ENCODE data around the gene ACTR8. TPM values are rescaled to one million over a fixed set of nuclear protein-coding genes. Genes with fewer than 3 reads are reported as not detected.

ACTR8 gene
- total and polyA plus RNA-seq, 2 of the 13 experiments (the other 11 are each of a cell fraction or from before 2014, with no cell fraction given), result 15.5 to 29.0 TPM

DNA sequence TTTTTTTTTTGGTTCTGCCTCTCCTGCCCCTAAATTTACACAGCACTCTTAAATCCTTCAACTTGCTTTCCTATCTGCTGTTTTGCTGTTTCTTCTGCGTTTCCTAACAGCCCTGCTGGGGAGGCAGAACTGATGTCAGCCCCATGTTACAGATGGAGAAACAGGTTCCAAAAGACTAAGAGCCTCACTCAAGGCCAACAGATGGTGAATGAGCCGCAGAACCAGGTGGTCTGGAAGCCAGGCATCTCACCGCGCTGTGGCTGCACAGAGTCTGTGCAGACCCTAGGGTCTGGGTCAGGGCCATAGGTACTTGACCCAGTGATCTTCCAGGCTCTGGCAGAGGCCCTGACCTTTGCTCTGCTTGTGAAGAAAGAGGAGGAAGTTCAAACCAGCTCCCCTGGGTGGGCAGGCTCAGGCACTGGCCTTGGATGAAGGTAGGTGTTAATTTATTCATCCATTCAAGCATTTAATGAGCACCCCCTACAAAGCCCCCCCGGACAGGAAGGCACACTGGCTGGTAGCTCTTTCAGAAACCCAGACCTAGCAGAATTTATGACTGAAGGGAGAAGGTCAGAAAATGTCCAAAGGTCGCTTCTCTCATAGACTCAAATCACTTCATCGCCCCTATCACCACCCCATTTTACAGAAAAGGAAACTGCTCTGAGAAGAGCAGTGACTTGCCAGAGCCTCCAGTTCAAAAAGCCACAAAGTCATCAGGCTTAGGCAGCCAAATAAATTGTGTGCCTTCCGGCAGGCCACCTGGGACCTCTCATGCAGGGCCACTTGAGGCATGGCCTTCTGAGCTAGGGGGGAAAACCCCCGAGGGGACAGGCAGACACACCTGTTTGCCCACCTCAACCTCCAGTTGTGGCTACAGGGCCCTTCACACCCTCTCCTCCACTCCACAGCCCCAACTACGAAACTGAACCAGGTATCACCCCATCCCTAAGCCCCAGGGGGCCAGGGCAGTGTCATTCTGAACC, 38.5 kb downstream of the ACTR8 start (continued):
- no peak for TF ChIP-seq ARHGAP35 (CRISPR knock-in tag; IDR thresholded peaks at IDR 0.05; ENCODE audit: borderline replicate concordance)
- TF ChIP-seq ZNF292 (CRISPR knock-in tag; IDR thresholded peaks at IDR 0.05; ENCODE audit: borderline replicate concordance, low read depth), result no peak
- TF ChIP-seq, protein P1, sequence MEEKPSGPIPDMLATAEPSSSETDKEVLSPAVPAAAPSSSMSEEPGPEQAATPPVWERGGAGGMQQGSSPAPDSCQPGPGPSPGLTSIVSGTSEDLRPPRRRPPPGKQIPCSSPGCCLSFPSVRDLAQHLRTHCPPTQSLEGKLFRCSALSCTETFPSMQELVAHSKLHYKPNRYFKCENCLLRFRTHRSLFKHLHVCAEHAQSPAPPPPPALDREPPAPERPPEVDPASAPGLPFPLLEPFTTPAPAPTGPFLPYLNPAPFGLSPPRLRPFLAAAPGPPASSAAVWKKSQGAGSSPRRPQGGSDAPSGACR (CRISPR knock-in tag; IDR thresholded peaks at IDR 0.05), result no peak; the same call in 1 of the 2 replicates
- TF ChIP-seq TBL1XR1 (IDR thresholded peaks at IDR 0.05; ENCODE audit: borderline replicate concordance, low read length, partially characterized antibody), result no peak
- TF ChIP-seq HOXA5 (CRISPR knock-in tag; IDR thresholded peaks at IDR 0.05), result no peak; the same call in 1 of the 2 replicates
- no peak for TF ChIP-seq ZNF792 (CRISPR knock-in tag; IDR thresholded peaks at IDR 0.05)
- no peak for TF ChIP-seq ZNF17 (CRISPR knock-in tag; IDR thresholded peaks at IDR 0.05)
- TF ChIP-seq NCOR1 (IDR thresholded peaks at IDR 0.05; ENCODE audit: borderline replicate concordance, low read length), result peak; percentile 91
- no peak for TF ChIP-seq JUN (CRISPR knock-in tag; IDR thresholded peaks at IDR 0.05)
- TF ChIP-seq ZNF3 (CRISPR knock-in tag; IDR thresholded peaks at IDR 0.05), result no peak
- no peak for TF ChIP-seq ZNF737 (CRISPR knock-in tag; IDR thresholded peaks at IDR 0.05; ENCODE audit: borderline replicate concordance)
- TF ChIP-seq, protein P2, sequence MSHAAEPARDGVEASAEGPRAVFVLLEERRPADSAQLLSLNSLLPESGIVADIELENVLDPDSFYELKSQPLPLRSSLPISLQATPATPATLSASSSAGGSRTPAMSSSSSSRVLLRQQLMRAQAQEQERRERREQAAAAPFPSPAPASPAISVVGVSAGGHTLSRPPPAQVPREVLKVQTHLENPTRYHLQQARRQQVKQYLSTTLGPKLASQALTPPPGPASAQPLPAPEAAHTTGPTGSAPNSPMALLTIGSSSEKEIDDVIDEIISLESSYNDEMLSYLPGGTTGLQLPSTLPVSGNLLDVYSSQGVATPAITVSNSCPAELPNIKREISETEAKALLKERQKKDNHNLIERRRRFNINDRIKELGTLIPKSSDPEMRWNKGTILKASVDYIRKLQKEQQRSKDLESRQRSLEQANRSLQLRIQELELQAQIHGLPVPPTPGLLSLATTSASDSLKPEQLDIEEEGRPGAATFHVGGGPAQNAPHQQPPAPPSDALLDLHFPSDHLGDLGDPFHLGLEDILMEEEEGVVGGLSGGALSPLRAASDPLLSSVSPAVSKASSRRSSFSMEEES (CRISPR knock-in tag; IDR thresholded peaks at IDR 0.05), result no peak
- TF ChIP-seq, protein P3, sequence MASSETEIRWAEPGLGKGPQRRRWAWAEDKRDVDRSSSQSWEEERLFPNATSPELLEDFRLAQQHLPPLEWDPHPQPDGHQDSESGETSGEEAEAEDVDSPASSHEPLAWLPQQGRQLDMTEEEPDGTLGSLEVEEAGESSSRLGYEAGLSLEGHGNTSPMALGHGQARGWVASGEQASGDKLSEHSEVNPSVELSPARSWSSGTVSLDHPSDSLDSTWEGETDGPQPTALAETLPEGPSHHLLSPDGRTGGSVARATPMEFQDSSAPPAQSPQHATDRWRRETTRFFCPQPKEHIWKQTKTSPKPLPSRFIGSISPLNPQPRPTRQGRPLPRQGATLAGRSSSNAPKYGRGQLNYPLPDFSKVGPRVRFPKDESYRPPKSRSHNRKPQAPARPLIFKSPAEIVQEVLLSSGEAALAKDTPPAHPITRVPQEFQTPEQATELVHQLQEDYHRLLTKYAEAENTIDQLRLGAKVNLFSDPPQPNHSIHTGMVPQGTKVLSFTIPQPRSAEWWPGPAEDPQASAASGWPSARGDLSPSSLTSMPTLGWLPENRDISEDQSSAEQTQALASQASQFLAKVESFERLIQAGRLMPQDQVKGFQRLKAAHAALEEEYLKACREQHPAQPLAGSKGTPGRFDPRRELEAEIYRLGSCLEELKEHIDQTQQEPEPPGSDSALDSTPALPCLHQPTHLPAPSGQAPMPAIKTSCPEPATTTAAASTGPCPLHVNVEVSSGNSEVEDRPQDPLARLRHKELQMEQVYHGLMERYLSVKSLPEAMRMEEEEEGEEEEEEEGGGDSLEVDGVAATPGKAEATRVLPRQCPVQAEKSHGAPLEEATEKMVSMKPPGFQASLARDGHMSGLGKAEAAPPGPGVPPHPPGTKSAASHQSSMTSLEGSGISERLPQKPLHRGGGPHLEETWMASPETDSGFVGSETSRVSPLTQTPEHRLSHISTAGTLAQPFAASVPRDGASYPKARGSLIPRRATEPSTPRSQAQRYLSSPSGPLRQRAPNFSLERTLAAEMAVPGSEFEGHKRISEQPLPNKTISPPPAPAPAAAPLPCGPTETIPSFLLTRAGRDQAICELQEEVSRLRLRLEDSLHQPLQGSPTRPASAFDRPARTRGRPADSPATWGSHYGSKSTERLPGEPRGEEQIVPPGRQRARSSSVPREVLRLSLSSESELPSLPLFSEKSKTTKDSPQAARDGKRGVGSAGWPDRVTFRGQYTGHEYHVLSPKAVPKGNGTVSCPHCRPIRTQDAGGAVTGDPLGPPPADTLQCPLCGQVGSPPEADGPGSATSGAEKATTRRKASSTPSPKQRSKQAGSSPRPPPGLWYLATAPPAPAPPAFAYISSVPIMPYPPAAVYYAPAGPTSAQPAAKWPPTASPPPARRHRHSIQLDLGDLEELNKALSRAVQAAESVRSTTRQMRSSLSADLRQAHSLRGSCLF (CRISPR knock-in tag; IDR thresholded peaks at IDR 0.05; ENCODE audit: borderline replicate concordance), result 0 out of 2 replicates have a peak, but pooled peaks have one; percentile 9
- TF ChIP-seq, protein P4, sequence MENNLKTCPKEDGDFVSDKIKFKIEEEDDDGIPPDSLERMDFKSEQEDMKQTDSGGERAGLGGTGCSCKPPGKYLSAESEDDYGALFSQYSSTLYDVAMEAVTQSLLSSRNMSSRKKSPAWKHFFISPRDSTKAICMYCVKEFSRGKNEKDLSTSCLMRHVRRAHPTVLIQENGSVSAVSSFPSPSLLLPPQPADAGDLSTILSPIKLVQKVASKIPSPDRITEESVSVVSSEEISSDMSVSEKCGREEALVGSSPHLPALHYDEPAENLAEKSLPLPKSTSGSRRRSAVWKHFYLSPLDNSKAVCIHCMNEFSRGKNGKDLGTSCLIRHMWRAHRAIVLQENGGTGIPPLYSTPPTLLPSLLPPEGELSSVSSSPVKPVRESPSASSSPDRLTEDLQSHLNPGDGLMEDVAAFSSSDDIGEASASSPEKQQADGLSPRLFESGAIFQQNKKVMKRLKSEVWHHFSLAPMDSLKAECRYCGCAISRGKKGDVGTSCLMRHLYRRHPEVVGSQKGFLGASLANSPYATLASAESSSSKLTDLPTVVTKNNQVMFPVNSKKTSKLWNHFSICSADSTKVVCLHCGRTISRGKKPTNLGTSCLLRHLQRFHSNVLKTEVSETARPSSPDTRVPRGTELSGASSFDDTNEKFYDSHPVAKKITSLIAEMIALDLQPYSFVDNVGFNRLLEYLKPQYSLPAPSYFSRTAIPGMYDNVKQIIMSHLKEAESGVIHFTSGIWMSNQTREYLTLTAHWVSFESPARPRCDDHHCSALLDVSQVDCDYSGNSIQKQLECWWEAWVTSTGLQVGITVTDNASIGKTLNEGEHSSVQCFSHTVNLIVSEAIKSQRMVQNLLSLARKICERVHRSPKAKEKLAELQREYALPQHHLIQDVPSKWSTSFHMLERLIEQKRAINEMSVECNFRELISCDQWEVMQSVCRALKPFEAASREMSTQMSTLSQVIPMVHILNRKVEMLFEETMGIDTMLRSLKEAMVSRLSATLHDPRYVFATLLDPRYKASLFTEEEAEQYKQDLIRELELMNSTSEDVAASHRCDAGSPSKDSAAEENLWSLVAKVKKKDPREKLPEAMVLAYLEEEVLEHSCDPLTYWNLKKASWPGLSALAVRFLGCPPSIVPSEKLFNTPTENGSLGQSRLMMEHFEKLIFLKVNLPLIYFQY (CRISPR knock-in tag; IDR thresholded peaks at IDR 0.05; ENCODE audit: borderline replicate concordance), result 0 out of 2 replicates have a peak, but pooled peaks have one; percentile 25
- TF ChIP-seq PRMT3 (CRISPR knock-in tag; IDR thresholded peaks at IDR 0.05; ENCODE audit: borderline replicate concordance, low read depth), result no peak
- no peak for TF ChIP-seq NBN (conservative IDR thresholded peaks at IDR 0.05)
- TF ChIP-seq, protein P5, sequence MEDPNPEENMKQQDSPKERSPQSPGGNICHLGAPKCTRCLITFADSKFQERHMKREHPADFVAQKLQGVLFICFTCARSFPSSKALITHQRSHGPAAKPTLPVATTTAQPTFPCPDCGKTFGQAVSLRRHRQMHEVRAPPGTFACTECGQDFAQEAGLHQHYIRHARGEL (CRISPR knock-in tag; IDR thresholded peaks at IDR 0.05), result no peak

Measured in HepG2 (cell line).